HCT116 (cell line): ENCODE results near the gene SLC66A2. TPM values are rescaled to one million over a fixed set of nuclear protein-coding genes. Genes with fewer than 3 reads are reported as not detected.

Experiments used
- ATAC-seq: fragments of 200-7000 bp; cut with Tn5 transposase; 2 replicates; pipeline ENCODE4 v1.9.1; 2020; ENCODE audit warnings: mild to moderate bottlenecking, moderate library complexity
- BruUV-seq: library from RNA; stranded (reverse); fragments of 400-500 nt; replicated peaks from 2 replicates; lab custom pipeline; 2021; lab: Mats Ljungman, UMichigan
- CTCF ChIA-PET: fragments of 300-600 bp; sonication (Branson Sonifier 250); formaldehyde crosslinking; loops from one replicate; lab custom pipeline; 2021; ENCODE audit warnings: antibody characterized with exemption; lab: Charles Lee
- POLR2A ChIA-PET: fragments of 300-600, 350-600 bp; sonication (Branson Sonifier 250); formaldehyde crosslinking; loops from one replicate; lab custom pipeline; 2021; ENCODE audit warnings: antibody characterized with exemption; lab: Charles Lee
- RAD21 ChIA-PET, 2 experiments: fragments of 300-600 bp; sonication (Branson Sonifier 250); formaldehyde crosslinking; loops; one replicate each; lab custom pipeline; 2023; ENCODE audit warnings: low total read pairs in 2 of 2; ENCODE audit not compliant: uncharacterized antibody in 2 of 2, unreplicated experiment in 2 of 2, low non-redundant PET in 1 of 2; lab: Charles Lee
- DNase-seq: peaks from one replicate; pipeline ENCODE4 v3.0.0-alpha.2; 2010; ENCODE audit warnings: low read depth, low spot score
- H2AFZ ChIP-seq: fragments of 200-600 bp; shearing (Covaris generic), sonication (generic); 2 replicates; pipeline ENCODE4 v1.6.1; 2017; ENCODE audit warnings: low read depth, mixed run types, mixed read lengths, antibody characterized with exemption, low read length; ENCODE audit not compliant: poor library complexity, severe bottlenecking
- H3K27ac ChIP-seq: 2 replicates; pipeline ENCODE4 v1.5.1; 2012; ENCODE audit warnings: low read depth, low read length
- H3K27me3 ChIP-seq: fragments of 200-600 bp; sonication (generic); 2 replicates; pipeline ENCODE4 v1.6.1; 2016; ENCODE audit warnings: mixed run types, low read length, mixed read lengths; ENCODE audit not compliant: insufficient read depth
- H3K36me3 ChIP-seq, 2 experiments: fragments of 200-500 bp in 1 of 2; fragments of 200-600 bp in 1 of 2; sonication (Bioruptor generic) in 1 of 2; sonication (generic) in 1 of 2; 2 replicates each; pipeline versions ENCODE4 v1.5.1 to v1.6.1; 2014 to 2016; ENCODE audit warnings: low read length in 2 of 2, inconsistent platforms in 1 of 2, mixed read lengths in 1 of 2, mixed run types in 1 of 2; ENCODE audit not compliant: insufficient read depth in 2 of 2, control insufficient read depth in 1 of 2
- H3K4me1 ChIP-seq, 2 experiments: fragments of 200-600 bp in 1 of 2; sonication (generic) in 1 of 2; 2 replicates each; pipeline versions ENCODE4 v1.5.1 to v1.6.1; 2012 to 2017; ENCODE audit warnings: low read length in 2 of 2, inconsistent platforms in 1 of 2, mild to moderate bottlenecking in 1 of 2, mixed read lengths in 1 of 2, mixed run types in 1 of 2, moderate library complexity in 1 of 2; ENCODE audit not compliant: insufficient read depth in 2 of 2, control insufficient read depth in 1 of 2
- H3K4me2 ChIP-seq: fragments of 200-600 bp; sonication (generic); 2 replicates; pipeline ENCODE4 v1.6.1; 2017; ENCODE audit warnings: mixed run types, low read length, mixed read lengths
- H3K4me3 ChIP-seq, 2 experiments: fragments of 200-600 bp in 1 of 2; sonication (generic) in 1 of 2; replicated peaks in 1 of 2; 2 replicates each; pipeline ENCODE4 v1.5.1; 2011 to 2016; ENCODE audit warnings: low read length in 2 of 2, control low read depth in 1 of 2, low read depth in 1 of 2, mild to moderate bottlenecking in 1 of 2, mixed read lengths in 1 of 2, mixed run types in 1 of 2
- H3K79me2 ChIP-seq: fragments of 200-600 bp; sonication (generic); 2 replicates; pipeline ENCODE4 v1.6.1; 2017; ENCODE audit warnings: mild to moderate bottlenecking, mixed run types, low read length, moderate library complexity, mixed read lengths; ENCODE audit not compliant: insufficient read depth
- H3K9ac ChIP-seq: fragments of 200-600 bp; sonication (generic); 2 replicates; pipeline ENCODE4 v1.6.1; 2016; ENCODE audit warnings: low read length, mixed read lengths
- H3K9me2 ChIP-seq: fragments of 200-600 bp; sonication (generic), shearing (Covaris generic); 2 replicates; pipeline ENCODE4 v1.6.1; 2017; ENCODE audit warnings: mixed run types, mild to moderate bottlenecking, moderate library complexity; ENCODE audit not compliant: insufficient read depth
- H3K9me3 ChIP-seq, 2 experiments: fragments of 200-500 bp in 1 of 2; fragments of 200-600 bp in 1 of 2; sonication (Bioruptor generic) in 1 of 2; sonication (generic) in 1 of 2; 2 replicates each; pipeline ENCODE4 v1.6.1; 2014 to 2017; ENCODE audit warnings: low read length in 2 of 2, mixed read lengths in 2 of 2, inconsistent platforms in 1 of 2, low read depth in 1 of 2, mild to moderate bottlenecking in 1 of 2, mixed run types in 1 of 2, moderate library complexity in 1 of 2; ENCODE audit not compliant: control insufficient read depth in 1 of 2, insufficient read depth in 1 of 2
- H4K20me1 ChIP-seq: fragments of 200-600 bp; sonication (generic), shearing (Covaris generic); 2 replicates; pipeline ENCODE4 v1.6.1; 2017; ENCODE audit warnings: mixed run types, mild to moderate bottlenecking, moderate library complexity; ENCODE audit not compliant: insufficient read depth
- CEBPB ChIP-seq: IDR thresholded peaks from 2 replicates; pipeline ENCODE4 v1.6.1; 2012; ENCODE audit warnings: low read depth
- MAX ChIP-seq: IDR thresholded peaks from 2 replicates; pipeline ENCODE4 v1.6.1; 2012
- POLR2A ChIP-seq: IDR thresholded peaks from 2 replicates; pipeline ENCODE4 v1.7.0; 2011; ENCODE audit warnings: borderline replicate concordance; ENCODE audit not compliant: insufficient read depth, insufficient read length; ENCODE audit errors: extremely low read depth
- RAD21 ChIP-seq: IDR thresholded peaks from 2 replicates; pipeline ENCODE4 v1.6.1; 2012; ENCODE audit warnings: low read depth, mild to moderate bottlenecking
- TCF7L2 ChIP-seq: IDR thresholded peaks from 2 replicates; pipeline ENCODE4 v1.7.0; 2011; ENCODE audit warnings: borderline replicate concordance, inconsistent platforms; ENCODE audit not compliant: insufficient read depth, insufficient read length; ENCODE audit errors: extremely low read depth
- YY1 ChIP-seq: IDR thresholded peaks from 2 replicates; pipeline ENCODE4 v1.6.1; 2011; ENCODE audit warnings: low read length, low read depth, moderate library complexity, mild to moderate bottlenecking; ENCODE audit not compliant: insufficient replicate concordance; ENCODE audit errors: extremely low read depth
- ZBTB33 ChIP-seq: IDR thresholded peaks from 2 replicates; pipeline ENCODE4 v1.6.1; 2011; ENCODE audit warnings: mild to moderate bottlenecking, low read length, moderate library complexity; ENCODE audit not compliant: insufficient replicate concordance; ENCODE audit errors: extremely low read depth
- ZFX ChIP-seq: fragments of 450-650 bp; IDR thresholded peaks from 2 replicates; pipeline ENCODE4 v1.6.1; 2017
- intact Hi-C: fragments of 100-400 bp; cut with micrococcal nuclease; formaldehyde crosslinking; loops from 2 replicates; pipeline ENCODE4 v1.10.0; 2022
- total RNA-seq: library from RNA; stranded (reverse); gene quantifications from one replicate; pipeline ENCODE4 v1.2.1, GENCODE V29; 2021; ENCODE audit not compliant: unreplicated experiment

Gene SLC66A2
- total RNA-seq, 1 experiment from 2014 or later, result 44.9 TPM

GRCh38 chr18:79947881-79948610 lies 3.4 kb downstream of the SLC66A2 start:
- RAD21 ChIA-PET, result no interaction called here
- no peak for DNase-seq
- H3K9me3 ChIP-seq, result no peaks in the 10 kb centered on the region
- no peak for ATAC-seq
- no peaks in the 10 kb centered on the region for H3K9me2 ChIP-seq
- H3K79me2 ChIP-seq, result peaks cover 72% of the 10 kb centered on the region
- H2AFZ ChIP-seq, result no peak overlapping the region
- H3K4me2 ChIP-seq, result no peak overlapping the region
- H3K27ac ChIP-seq, result no peak overlapping the region
- intact Hi-C loops, result no loop called here
- no peak for TF ChIP-seq POLR2A
- no peak for TF ChIP-seq YY1
- no peak for TF ChIP-seq ZBTB33
- no peak for TF ChIP-seq RAD21
- TF ChIP-seq TCF7L2, result no peak
- TF ChIP-seq MAX, result no peak
- no peak for TF ChIP-seq ZFX
- TF ChIP-seq CEBPB, result no peak
- H3K4me3 ChIP-seq, result no peak overlapping the region
- peaks cover 3% of the 10 kb centered on the region; the same call in 1 of the 2 replicates for H4K20me1 ChIP-seq
- no TSS peak for BruUV-seq
- H3K4me1 ChIP-seq, result peaks cover 3 to 16% of the 10 kb centered on the region in 2 experiments; a peak in 2 of 4 replicates
- H3K27me3 ChIP-seq, result no peaks in the 10 kb centered on the region
- POLR2A ChIA-PET, result no interaction called here
- peaks cover 1 to 14% of the 10 kb centered on the region in 2 experiments; a peak in 2 of 4 replicates for H3K36me3 ChIP-seq
- no peak overlapping the region for H3K9ac ChIP-seq
- CTCF ChIA-PET, result no interaction called here
